PFSK-1 (cell line): Measurements from ENCODE around the gene RAD51B.

Experiments used
- POLR2AphosphoS5 ChIP-seq: IDR thresholded peaks from 2 replicates; pipeline ENCODE4 v1.6.1; 2012; ENCODE audit warnings: low read depth, mild to moderate bottlenecking, control low read depth, low read length, moderate library complexity
- REST ChIP-seq, 2 experiments: IDR thresholded peaks; 2 replicates each; pipeline versions ENCODE4 v1.6.1 to v1.8.0; 2011 to 2012; ENCODE audit warnings: low read depth in 2 of 2, low read length in 2 of 2, control low read depth in 1 of 2, inconsistent platforms in 1 of 2, mild to moderate bottlenecking in 1 of 2, moderate library complexity in 1 of 2; ENCODE audit not compliant: insufficient read depth in 1 of 2
- SIN3A ChIP-seq: IDR thresholded peaks from 2 replicates; pipeline ENCODE4 v1.6.1; 2012; ENCODE audit warnings: mild to moderate bottlenecking, low read length, moderate library complexity, borderline replicate concordance; ENCODE audit not compliant: insufficient read depth
- TAF1 ChIP-seq: IDR thresholded peaks from 2 replicates; pipeline ENCODE4 v1.6.1; 2012; ENCODE audit warnings: low read length, control low read depth, borderline replicate concordance; ENCODE audit not compliant: insufficient read depth

- no peak for TF ChIP-seq POLR2AphosphoS5
- TF ChIP-seq REST (IDR thresholded peaks at IDR 0.05; ENCODE audit: insufficient read depth in 1 of 2, low read depth in 2 of 2, low read length in 2 of 2), result no peak
- TF ChIP-seq TAF1, result no peak
- TF ChIP-seq SIN3A, result no peak
These were observed 431.6 kb downstream of the RAD51B start for GRCh38 chr14:68250927-68251768.
